Thoracic aorta (tissue), 2 donors: ENCODE results near the gene APC2. TPM values are rescaled to one million over a fixed set of nuclear protein-coding genes. Genes with fewer than 3 reads are reported as not detected.
A peak's percentile ranks its signal among the peaks of the same experiment; 100 is the strongest.

Experiments used
- ATAC-seq: fragments of 150-250 bp; one replicate; pipeline ENCODE4 v1.8.0; 2017; ENCODE audit warnings: low read depth; ENCODE audit not compliant: insufficient number of reproducible peaks, low FRiP score
- DNase-seq: peaks from one replicate; pipeline ENCODE4 v3.0.0-alpha.2; 2020; ENCODE audit warnings: low spot score
- H3K27ac ChIP-seq, 2 donors: fragments of 200-600 bp; sonication (generic); 1 replicate in 1 of 2; 2 replicates in 1 of 2; pipeline ENCODE4 v1.5.1; 2016; ENCODE audit warnings: mild to moderate bottlenecking in 2 of 2, moderate library complexity in 2 of 2
- H3K27me3 ChIP-seq: fragments of 200-600 bp; sonication (generic); replicated peaks from 2 replicates; pipeline ENCODE4 v1.6.0; 2016; ENCODE audit warnings: mild to moderate bottlenecking; ENCODE audit not compliant: insufficient read depth
- H3K36me3 ChIP-seq: fragments of 200-600 bp; sonication (generic); one replicate; pipeline ENCODE4 v1.5.1; 2016
- H3K4me1 ChIP-seq, 2 donors: fragments of 200-600 bp; sonication (generic); 1 replicate in 1 of 2; 2 replicates in 1 of 2; pipeline versions ENCODE4 v1.5.1 to v1.6.0; 2016; ENCODE audit warnings: low read depth in 2 of 2, mild to moderate bottlenecking in 1 of 2; ENCODE audit not compliant: control insufficient read depth in 1 of 2
- H3K4me3 ChIP-seq: fragments of 200-600 bp; sonication (generic); 2 replicates; pipeline ENCODE4 v1.5.1; 2016; ENCODE audit warnings: mild to moderate bottlenecking
- H3K9me3 ChIP-seq: fragments of 200-600 bp; sonication (generic); 2 replicates; pipeline ENCODE4 v1.5.1; 2016
- CTCF ChIP-seq: fragments of 200-600 bp; sonication (generic); IDR thresholded peaks from one replicate; pipeline ENCODE4 v1.5.1; 2019; ENCODE audit warnings: antibody characterized with exemption
- total RNA-seq, 2 donors: library from RNA; depleted of rRNA; stranded (reverse); fragments of >200 nt; gene quantifications; one replicate each; pipeline versions ENCODE4 v1.1.0 to v1.2.3, GENCODE V29; 2016

The APC2 gene
- total RNA-seq, 2 donors from 2014 or later = 0.41 to 0.78 TPM

- ATAC-seq (no peak), DNase-seq (no peak)
- no peak for TF ChIP-seq CTCF
- Histone ChIP-seq H3K9me3 (no peaks in the 10 kb centered on the region), H3K4me3 (no peak overlapping the region), H3K27ac (no peak overlapping the region), H3K4me1 (peaks cover 7 to 42% of the 10 kb centered on the region in 2 donors), H3K36me3 (no peaks in the 10 kb centered on the region), H3K27me3 (no peaks in the 10 kb centered on the region)
Measured at GRCh38 chr19:1402411-1403070, 47.4 kb upstream of the APC2 start.

GRCh38 chr19:1406774-1407527 lies 43.0 kb upstream of the APC2 start:
- H3K9me3 ChIP-seq = no peaks in the 10 kb centered on the region
- DNase-seq (peak; percentile 87), ATAC-seq (peak; percentile 86)
- TF ChIP-seq CTCF = peak; percentile 16
- H3K27ac ChIP-seq = peak overlapping the region in 1 of 2 donors; percentile 55
- peaks cover 28 to 46% of the 10 kb centered on the region in 2 donors for H3K4me1 ChIP-seq
- no peaks in the 10 kb centered on the region for H3K27me3 ChIP-seq
- peak overlapping the region; percentile 75 for H3K4me3 ChIP-seq
- no peaks in the 10 kb centered on the region for H3K36me3 ChIP-seq

GRCh38 chr19:1407528-1408299 lies 42.2 kb upstream of the APC2 start, which contains the start of gene DAZAP1:
TSS of gene DAZAP1 (plus strand) at chr19:1407586. CDS start at chr19:1407774, 188 bp downstream.
- no peak for DNase-seq
- no peak for ATAC-seq
- TF ChIP-seq CTCF = no peak
- Histone ChIP-seq H3K4me3 (peak within 1 kb of the TSS; percentile 99), H3K36me3 (no peaks in the 10 kb centered on the region), H3K27ac (peak within 1 kb of the TSS; percentile 88 to 96), H3K4me1 (peaks cover 28 to 46% of the 10 kb centered on the region in 2 donors), H3K9me3 (no peaks in the 10 kb centered on the region), H3K27me3 (no peaks in the 10 kb centered on the region)

GRCh38 chr19:1408300-1409203 lies 41.4 kb upstream of the APC2 start:
- TF ChIP-seq CTCF = no peak
- Histone ChIP-seq H3K36me3 (no peaks in the 10 kb centered on the region), H3K4me3 (peak overlapping the region; percentile 99), H3K27ac (peak overlapping the region; percentile 88 to 96), H3K27me3 (no peaks in the 10 kb centered on the region), H3K4me1 (peaks cover 28 to 52% of the 10 kb centered on the region in 2 donors), H3K9me3 (no peaks in the 10 kb centered on the region)
- DNase-seq (no peak), ATAC-seq (no peak)
